SK-N-MC (cell line): ENCODE data around the gene RTRAF.

Source experiments
- EZH2 ChIP-seq: fragments of 200-600 bp; sonication (generic); IDR thresholded peaks from one replicate; pipeline ENCODE4 v1.6.1; 2017; ENCODE audit warnings: antibody characterized with exemption
- POLR2AphosphoS5 ChIP-seq: IDR thresholded peaks from 2 replicates; pipeline ENCODE4 v1.6.1; 2012; ENCODE audit warnings: mild to moderate bottlenecking, low read depth, low read length, borderline replicate concordance

DNA sequence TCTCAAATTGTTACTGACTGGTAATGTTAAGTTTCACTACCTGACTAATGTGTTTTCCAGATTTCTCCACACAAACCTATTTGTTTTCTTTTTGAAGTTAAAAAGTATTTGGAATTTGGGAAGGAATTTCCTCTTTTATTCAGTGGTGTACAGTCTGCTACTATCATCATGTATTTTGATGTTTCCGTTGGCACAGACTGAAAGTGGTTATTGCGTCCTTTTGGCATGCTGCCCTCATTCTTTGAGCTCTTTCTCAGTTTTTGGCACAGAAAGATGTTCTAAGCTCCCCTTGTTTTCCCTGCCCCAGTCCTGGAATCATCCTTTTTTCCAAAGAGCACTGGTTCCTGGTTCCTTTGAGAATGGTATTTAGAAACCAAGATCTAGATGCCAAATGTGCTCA lies 31.4 kb upstream of the RTRAF start:
- TF ChIP-seq POLR2AphosphoS5 (no peak), EZH2 (no peak)
